Keratinocyte (primary cell): ENCODE data around the gene SYF2.
"Not testable (repeated sequence)": the region's sequence is repeated elsewhere in the genome, so short reads cannot be mapped to it uniquely, and the experiment has no call there.

ENCODE experiments used
- EZH2 ChIP-seq: IDR thresholded peaks from one replicate; pipeline ENCODE4 v1.6.1; 2012; ENCODE audit warnings: inconsistent platforms, mild to moderate bottlenecking, low read length, moderate library complexity
- TF ChIP-seq, protein P1 (sequence below), 3 experiments: IDR thresholded peaks in 1 of 3; conservative IDR thresholded peaks in 1 of 3; optimal IDR thresholded peaks in 1 of 3; 2 replicates in 2 of 3; 3 replicates in 1 of 3; pipeline versions ENCODE3 to v1.5.1; 2011; ENCODE audit warnings: low read length in 3 of 3, mild to moderate bottlenecking in 3 of 3, moderate library complexity in 2 of 3, control low read depth in 1 of 3, inconsistent platforms in 1 of 3; ENCODE audit not compliant: insufficient read depth in 2 of 3; ENCODE audit errors: extremely low read depth in 1 of 3

DNA sequence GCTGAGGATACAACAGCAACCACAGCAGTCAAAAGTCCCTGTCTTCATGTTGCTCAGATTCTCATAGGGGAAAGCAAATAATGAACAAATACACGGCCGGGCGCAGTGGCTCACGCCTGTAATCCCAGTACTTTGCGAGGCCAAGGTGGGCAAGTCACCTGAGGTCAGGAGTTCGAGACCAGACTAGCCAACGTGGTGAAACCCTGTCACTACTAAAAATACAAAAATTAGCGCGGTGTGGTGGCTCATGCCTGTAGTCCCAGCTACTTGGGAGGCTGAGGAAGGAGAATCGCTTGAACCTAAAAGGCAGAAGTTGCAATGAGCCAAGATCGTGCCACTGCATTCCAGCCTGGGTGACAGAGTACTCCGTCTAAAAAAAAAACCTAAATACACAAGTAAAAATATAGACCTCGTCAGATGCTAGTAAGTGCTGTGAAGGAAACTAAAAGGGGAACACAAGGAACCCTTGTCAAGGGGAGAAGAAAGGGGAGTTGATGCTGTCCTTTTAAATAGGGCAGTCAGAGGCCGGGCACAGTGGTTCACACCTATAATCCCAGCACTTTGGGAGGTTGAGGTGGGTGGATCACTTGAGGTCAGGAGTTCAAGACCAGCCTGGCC lies 36.0 kb upstream of the SYF2 start:
- TF ChIP-seq, protein P1, sequence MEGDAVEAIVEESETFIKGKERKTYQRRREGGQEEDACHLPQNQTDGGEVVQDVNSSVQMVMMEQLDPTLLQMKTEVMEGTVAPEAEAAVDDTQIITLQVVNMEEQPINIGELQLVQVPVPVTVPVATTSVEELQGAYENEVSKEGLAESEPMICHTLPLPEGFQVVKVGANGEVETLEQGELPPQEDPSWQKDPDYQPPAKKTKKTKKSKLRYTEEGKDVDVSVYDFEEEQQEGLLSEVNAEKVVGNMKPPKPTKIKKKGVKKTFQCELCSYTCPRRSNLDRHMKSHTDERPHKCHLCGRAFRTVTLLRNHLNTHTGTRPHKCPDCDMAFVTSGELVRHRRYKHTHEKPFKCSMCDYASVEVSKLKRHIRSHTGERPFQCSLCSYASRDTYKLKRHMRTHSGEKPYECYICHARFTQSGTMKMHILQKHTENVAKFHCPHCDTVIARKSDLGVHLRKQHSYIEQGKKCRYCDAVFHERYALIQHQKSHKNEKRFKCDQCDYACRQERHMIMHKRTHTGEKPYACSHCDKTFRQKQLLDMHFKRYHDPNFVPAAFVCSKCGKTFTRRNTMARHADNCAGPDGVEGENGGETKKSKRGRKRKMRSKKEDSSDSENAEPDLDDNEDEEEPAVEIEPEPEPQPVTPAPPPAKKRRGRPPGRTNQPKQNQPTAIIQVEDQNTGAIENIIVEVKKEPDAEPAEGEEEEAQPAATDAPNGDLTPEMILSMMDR (optimal IDR thresholded peaks at IDR 0.05 in 1 of 3, IDR thresholded peaks at IDR 0.05 in 1 of 3, conservative IDR thresholded peaks at IDR 0.05 in 1 of 3; ENCODE audit: extremely low read depth in 1 of 3, insufficient read depth in 2 of 3, low read length in 3 of 3), result not testable (repeated sequence)
- not testable (repeated sequence) for TF ChIP-seq EZH2
